Endothelial cell (in vitro differentiated cells): ENCODE results near the gene ARSI. TPM values are rescaled to one million over a fixed set of nuclear protein-coding genes. Genes with fewer than 3 reads are reported as not detected.
A peak's percentile ranks its signal among the peaks of the same experiment; 100 is the strongest.

Experiments
- DNase-seq: peaks from one replicate; pipeline ENCODE4 v3.0.0; 2021; ENCODE audit warnings: low spot score
- H3K27ac Mint-ChIP-seq: one replicate; pipeline ENCODE4 v1.8.0; 2021; ENCODE audit warnings: mixed read lengths, inconsistent platforms; ENCODE audit not compliant: unreplicated experiment
- H3K27me3 Mint-ChIP-seq: one replicate; pipeline ENCODE4 v1.8.0; 2021; ENCODE audit warnings: mild to moderate bottlenecking, moderate library complexity, mixed read lengths, inconsistent platforms; ENCODE audit not compliant: unreplicated experiment
- H3K36me3 Mint-ChIP-seq: one replicate; pipeline ENCODE4 v1.8.0; 2021; ENCODE audit warnings: mild to moderate bottlenecking, low read depth, mixed read lengths, inconsistent platforms; ENCODE audit not compliant: unreplicated experiment
- H3K4me1 Mint-ChIP-seq: one replicate; pipeline ENCODE4 v1.8.0; 2021; ENCODE audit warnings: mild to moderate bottlenecking, mixed read lengths, inconsistent platforms; ENCODE audit not compliant: unreplicated experiment
- H3K4me3 Mint-ChIP-seq: one replicate; pipeline ENCODE4 v1.8.0; 2021; ENCODE audit warnings: mild to moderate bottlenecking, mixed read lengths, inconsistent platforms; ENCODE audit not compliant: unreplicated experiment
- H3K9me3 Mint-ChIP-seq: one replicate; pipeline ENCODE4 v1.8.0; 2021; ENCODE audit warnings: mixed read lengths, inconsistent platforms; ENCODE audit not compliant: unreplicated experiment
- total RNA-seq: library from RNA; stranded (reverse); fragmentation: NEBNext Ultra II Directional; extraction: Animal tissue kit (Norgen Biotek cat#: 25700); gene quantifications from one replicate; pipeline ENCODE4 v1.2.1, GENCODE V29; 2021; ENCODE audit not compliant: unreplicated experiment
- TF ChIP-seq, protein P1 (sequence below): fragments of 200-600 bp; sonication (generic); IDR thresholded peaks from one replicate; pipeline ENCODE4 v1.5.0; 2021; ENCODE audit warnings: antibody characterized with exemption; ENCODE audit not compliant: unreplicated experiment

ARSI gene
- total RNA-seq, 1 donor from 2014 or later: 3.8 TPM

GRCh38 chr5:150272531-150272930 lies 30.2 kb downstream of the ARSI start:
- H3K36me3 Mint-ChIP-seq: peaks cover 4% of the 10 kb centered on the region
- H3K27ac Mint-ChIP-seq: peak overlapping the region; percentile 2
- TF ChIP-seq, protein P1, sequence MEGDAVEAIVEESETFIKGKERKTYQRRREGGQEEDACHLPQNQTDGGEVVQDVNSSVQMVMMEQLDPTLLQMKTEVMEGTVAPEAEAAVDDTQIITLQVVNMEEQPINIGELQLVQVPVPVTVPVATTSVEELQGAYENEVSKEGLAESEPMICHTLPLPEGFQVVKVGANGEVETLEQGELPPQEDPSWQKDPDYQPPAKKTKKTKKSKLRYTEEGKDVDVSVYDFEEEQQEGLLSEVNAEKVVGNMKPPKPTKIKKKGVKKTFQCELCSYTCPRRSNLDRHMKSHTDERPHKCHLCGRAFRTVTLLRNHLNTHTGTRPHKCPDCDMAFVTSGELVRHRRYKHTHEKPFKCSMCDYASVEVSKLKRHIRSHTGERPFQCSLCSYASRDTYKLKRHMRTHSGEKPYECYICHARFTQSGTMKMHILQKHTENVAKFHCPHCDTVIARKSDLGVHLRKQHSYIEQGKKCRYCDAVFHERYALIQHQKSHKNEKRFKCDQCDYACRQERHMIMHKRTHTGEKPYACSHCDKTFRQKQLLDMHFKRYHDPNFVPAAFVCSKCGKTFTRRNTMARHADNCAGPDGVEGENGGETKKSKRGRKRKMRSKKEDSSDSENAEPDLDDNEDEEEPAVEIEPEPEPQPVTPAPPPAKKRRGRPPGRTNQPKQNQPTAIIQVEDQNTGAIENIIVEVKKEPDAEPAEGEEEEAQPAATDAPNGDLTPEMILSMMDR: no peak
- DNase-seq: peak; percentile 41
- no peak overlapping the region for H3K4me3 Mint-ChIP-seq
- peaks cover 32% of the 10 kb centered on the region for H3K4me1 Mint-ChIP-seq
- H3K9me3 Mint-ChIP-seq: no peaks in the 10 kb centered on the region
- H3K27me3 Mint-ChIP-seq: peaks cover 2% of the 10 kb centered on the region

- peaks cover 28% of the 10 kb centered on the region for H3K4me1 Mint-ChIP-seq
- H3K4me3 Mint-ChIP-seq: peak overlapping the region; percentile 42
- no peaks in the 10 kb centered on the region for H3K9me3 Mint-ChIP-seq
- H3K36me3 Mint-ChIP-seq: peaks cover 4% of the 10 kb centered on the region
- TF ChIP-seq, protein P1: no peak
- H3K27ac Mint-ChIP-seq: no peak overlapping the region
- H3K27me3 Mint-ChIP-seq: peaks cover 2% of the 10 kb centered on the region
- DNase-seq: no peak
These were observed 30.8 kb downstream of the ARSI start for GRCh38 chr5:150271923-150272322.

DNA sequence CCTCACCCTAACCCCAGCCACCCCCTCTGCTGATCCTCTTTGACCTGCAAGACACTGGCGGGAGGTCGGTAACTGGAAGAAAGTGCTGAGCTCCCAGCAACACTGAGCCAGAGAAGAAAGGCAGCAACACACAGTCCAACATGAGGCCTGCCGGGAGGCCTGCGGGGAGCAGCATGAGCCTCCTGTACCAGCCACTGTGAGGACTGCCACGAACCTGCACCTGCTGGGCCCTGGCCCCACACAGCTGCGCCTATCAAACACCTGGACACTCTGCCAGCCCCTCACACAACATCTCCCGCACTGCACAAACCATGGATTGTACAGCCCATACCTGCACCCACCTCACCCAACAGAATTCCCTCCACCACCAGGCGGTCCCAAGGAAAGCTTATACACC lies 31.4 kb downstream of the ARSI start:
- Mint-ChIP-seq H3K27ac (no peak overlapping the region), H3K4me3 (no peak overlapping the region), H3K36me3 (peaks cover 4% of the 10 kb centered on the region), H3K27me3 (no peaks in the 10 kb centered on the region), H3K4me1 (peaks cover 24% of the 10 kb centered on the region), H3K9me3 (no peaks in the 10 kb centered on the region)
- DNase-seq: no peak
- TF ChIP-seq, protein P1: no peak

DNA sequence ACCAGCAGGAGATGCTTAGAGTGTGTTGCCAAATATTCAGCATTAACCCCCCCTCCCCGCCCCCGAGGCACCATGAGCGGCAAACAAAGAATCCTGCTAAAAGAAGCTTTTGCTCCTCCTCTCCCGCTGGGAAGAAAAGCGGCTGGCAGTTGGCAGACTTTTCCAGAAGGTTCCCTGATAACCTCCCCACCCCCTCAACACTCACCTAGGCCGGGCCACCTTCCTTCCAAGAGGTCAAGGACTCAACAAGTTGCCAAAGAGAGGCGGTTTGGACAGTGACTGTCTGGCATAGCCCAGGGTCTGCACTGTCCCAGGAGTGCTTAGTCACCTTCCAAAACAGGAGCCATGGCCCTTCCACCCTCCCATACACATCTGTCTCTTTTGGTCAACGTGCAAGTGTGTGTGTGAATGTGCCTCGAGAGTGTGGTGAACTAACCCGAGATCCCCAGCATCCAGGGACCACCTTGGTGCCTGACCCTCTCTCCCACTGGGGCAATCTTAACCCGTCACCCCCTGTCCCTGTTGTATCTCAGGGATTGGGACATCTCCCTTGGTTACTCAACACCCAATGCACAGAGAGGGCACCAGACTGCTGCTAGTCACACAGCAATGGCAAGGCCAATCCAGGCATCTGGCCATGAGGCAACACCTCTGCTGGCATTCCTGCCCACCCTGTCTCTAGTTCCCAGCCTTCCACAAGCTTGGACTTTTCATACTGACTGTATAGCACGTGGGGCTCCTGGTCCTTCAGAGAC lies 32.0 kb downstream of the ARSI start:
- Mint-ChIP-seq H3K9me3 (no peaks in the 10 kb centered on the region), H3K27ac (no peak overlapping the region), H3K4me1 (peaks cover 20% of the 10 kb centered on the region), H3K4me3 (no peak overlapping the region), H3K27me3 (no peaks in the 10 kb centered on the region), H3K36me3 (peaks cover 4% of the 10 kb centered on the region)
- no peak for DNase-seq
- TF ChIP-seq, protein P1: no peak

DNA sequence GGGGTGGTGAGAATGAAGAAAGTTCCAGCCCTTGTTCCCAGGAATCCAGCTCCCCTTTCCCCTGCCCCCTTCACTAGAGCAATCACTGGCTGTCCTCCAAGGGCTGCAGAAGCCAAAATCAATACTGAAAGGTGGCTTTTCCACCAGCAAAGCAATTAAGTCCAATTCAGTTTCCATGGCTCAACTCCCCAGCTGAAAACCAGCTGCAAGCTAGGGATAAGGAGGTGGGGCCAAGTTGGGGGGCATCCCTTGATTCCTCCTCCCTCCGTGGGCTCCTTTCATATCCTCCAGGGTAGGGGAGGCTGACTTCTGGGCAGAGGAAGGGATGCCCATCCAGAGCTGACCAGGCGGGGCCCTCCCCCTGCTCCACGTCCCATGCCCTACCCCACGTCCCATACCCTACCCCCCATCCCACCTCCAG lies 35.8 kb downstream of the ARSI start:
- peaks cover 2% of the 10 kb centered on the region for H3K27me3 Mint-ChIP-seq
- no peak for DNase-seq
- peaks cover under 1% of the 10 kb centered on the region for H3K4me1 Mint-ChIP-seq
- peaks cover 4% of the 10 kb centered on the region for H3K36me3 Mint-ChIP-seq
- TF ChIP-seq, protein P1: no peak
- no peak overlapping the region for H3K4me3 Mint-ChIP-seq
- no peak overlapping the region for H3K27ac Mint-ChIP-seq
- no peaks in the 10 kb centered on the region for H3K9me3 Mint-ChIP-seq
